Sigmoid colon (tissue), 3 donors: ENCODE measurements around the gene GRB14.

Experiments
- CTCF ChIP-seq, 4 experiments: fragments of 450-650 bp in 3 of 4; fragments of 200-600 bp in 1 of 4; IDR thresholded peaks; one replicate each; pipeline ENCODE4 v1.5.1; 2016 to 2019; ENCODE audit warnings: antibody characterized with exemption in 4 of 4, mild to moderate bottlenecking in 3 of 4, moderate library complexity in 2 of 4
- POLR2A ChIP-seq, 2 donors: fragments of 450-650 bp; IDR thresholded peaks; one replicate each; pipeline ENCODE4 v1.6.1; 2016; ENCODE audit warnings: antibody characterized with exemption in 2 of 2, mild to moderate bottlenecking in 2 of 2, moderate library complexity in 2 of 2

DNA sequence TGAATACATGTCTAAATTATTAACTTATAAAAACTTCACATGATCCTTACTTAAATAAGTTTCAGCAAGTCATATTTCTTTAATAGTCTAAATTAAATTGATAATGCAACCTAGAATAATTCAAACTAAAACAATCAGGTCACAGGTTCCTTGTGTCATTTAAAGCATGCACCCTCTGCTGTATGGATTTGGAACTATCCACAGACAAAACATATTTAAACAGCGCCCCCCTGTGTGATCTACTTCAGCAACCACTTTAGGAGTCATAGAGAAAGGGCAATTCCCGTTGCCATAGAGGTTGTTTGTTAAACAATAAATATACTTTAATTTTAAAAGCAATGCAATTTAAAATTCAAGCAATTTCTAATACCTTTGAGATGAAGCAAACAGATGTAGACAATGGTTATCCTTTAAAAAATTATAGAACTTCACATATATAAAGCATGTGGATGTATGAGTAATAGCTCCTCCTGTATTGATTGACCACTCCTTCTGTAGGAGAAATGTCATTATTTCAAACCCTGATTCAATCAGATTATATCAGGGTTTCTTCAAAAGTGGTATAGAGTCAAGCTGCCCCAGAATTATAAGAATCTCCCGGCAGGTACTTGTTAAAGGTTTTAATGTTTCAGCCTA lies 21.2 kb downstream of the GRB14 start:
- peak; percentile 41 to 55 (median 52) for TF ChIP-seq CTCF (IDR thresholded peaks at IDR 0.05)
- TF ChIP-seq POLR2A (IDR thresholded peaks at IDR 0.05) = no peak
